ENCODE data around the gene STXBP5L. TPM values are rescaled to one million over a fixed set of nuclear protein-coding genes. Genes with fewer than 3 reads are reported as not detected.

STXBP5L gene
- total and polyA plus RNA-seq, 4 donors = not detected

- TF ChIP-seq JUND (IDR thresholded peaks at IDR 0.05) (no peak), HNF4G (IDR thresholded peaks at IDR 0.05) (no peak), RXRA (IDR thresholded peaks at IDR 0.05) (no peak), EGR1 (IDR thresholded peaks at IDR 0.05; ENCODE audit: low read depth in 2 of 2) (no peak), YY1 (IDR thresholded peaks at IDR 0.05) (no peak), SP1 (IDR thresholded peaks at IDR 0.05) (no peak), HNF4A (conservative IDR thresholded peaks at IDR 0.05) (no peak), FOXA2 (IDR thresholded peaks at IDR 0.05) (no peak), FOXA1 (IDR thresholded peaks at IDR 0.05) (no peak), RAD21 (IDR thresholded peaks at IDR 0.05) (no peak), TAF1 (conservative IDR thresholded peaks at IDR 0.05) (no peak), NR2F2 (IDR thresholded peaks at IDR 0.05) (no peak), REST (IDR thresholded peaks at IDR 0.05) (no peak)
- TF ChIP-seq, protein P1, sequence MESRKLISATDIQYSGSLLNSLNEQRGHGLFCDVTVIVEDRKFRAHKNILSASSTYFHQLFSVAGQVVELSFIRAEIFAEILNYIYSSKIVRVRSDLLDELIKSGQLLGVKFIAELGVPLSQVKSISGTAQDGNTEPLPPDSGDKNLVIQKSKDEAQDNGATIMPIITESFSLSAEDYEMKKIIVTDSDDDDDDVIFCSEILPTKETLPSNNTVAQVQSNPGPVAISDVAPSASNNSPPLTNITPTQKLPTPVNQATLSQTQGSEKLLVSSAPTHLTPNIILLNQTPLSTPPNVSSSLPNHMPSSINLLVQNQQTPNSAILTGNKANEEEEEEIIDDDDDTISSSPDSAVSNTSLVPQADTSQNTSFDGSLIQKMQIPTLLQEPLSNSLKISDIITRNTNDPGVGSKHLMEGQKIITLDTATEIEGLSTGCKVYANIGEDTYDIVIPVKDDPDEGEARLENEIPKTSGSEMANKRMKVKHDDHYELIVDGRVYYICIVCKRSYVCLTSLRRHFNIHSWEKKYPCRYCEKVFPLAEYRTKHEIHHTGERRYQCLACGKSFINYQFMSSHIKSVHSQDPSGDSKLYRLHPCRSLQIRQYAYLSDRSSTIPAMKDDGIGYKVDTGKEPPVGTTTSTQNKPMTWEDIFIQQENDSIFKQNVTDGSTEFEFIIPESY (IDR thresholded peaks at IDR 0.05) = no peak
- TF ChIP-seq, protein P2, sequence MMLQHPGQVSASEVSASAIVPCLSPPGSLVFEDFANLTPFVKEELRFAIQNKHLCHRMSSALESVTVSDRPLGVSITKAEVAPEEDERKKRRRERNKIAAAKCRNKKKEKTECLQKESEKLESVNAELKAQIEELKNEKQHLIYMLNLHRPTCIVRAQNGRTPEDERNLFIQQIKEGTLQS (IDR thresholded peaks at IDR 0.05) = no peak
- no peak overlapping the region for H3K27ac ChIP-seq (ENCODE audit: low read depth in 1 of 2, low read length in 2 of 2)
- no peaks in the 10 kb centered on the region for H3K4me1 ChIP-seq (ENCODE audit: control insufficient read depth in 4 of 4, insufficient read depth in 4 of 4, low read length in 3 of 4)
- no peaks in the 10 kb centered on the region for H3K36me3 ChIP-seq (ENCODE audit: control insufficient read depth in 4 of 4, insufficient read depth in 3 of 4, low read depth in 1 of 4, low read length in 3 of 4)
- DNase-seq (ENCODE audit: low spot score) = no peak
- no peaks in the 10 kb centered on the region for H3K9me3 ChIP-seq (ENCODE audit: control insufficient read depth in 4 of 4, low read length in 3 of 4)
- H3K27me3 ChIP-seq (ENCODE audit: control insufficient read depth in 4 of 4, insufficient read depth in 4 of 4, low read length in 3 of 4) = peaks cover 0 to 2% (median 0%) of the 10 kb centered on the region in 4 donors
- no peak overlapping the region for H3K9ac ChIP-seq (ENCODE audit: low read depth in 1 of 2, low read length in 2 of 2)
- no peak overlapping the region for H3K4me3 ChIP-seq (ENCODE audit: low read depth in 1 of 3, low read length in 3 of 3)
- 56% methylated on average over 2 of the region's 2 CpGs for WGBS
Measured at GRCh38 chr3:121252676-121253075, 344.7 kb downstream of the STXBP5L start.

GRCh38 chr3:121269389-121269788 is 361.4 kb downstream of the STXBP5L start:
- no peak for DNase-seq (ENCODE audit: low spot score)
- Histone ChIP-seq H3K9ac (ENCODE audit: low read depth in 1 of 2, low read length in 2 of 2) (no peak overlapping the region), H3K4me1 (ENCODE audit: control insufficient read depth in 4 of 4, insufficient read depth in 4 of 4, low read length in 3 of 4) (no peaks in the 10 kb centered on the region), H3K4me3 (ENCODE audit: low read depth in 1 of 3, low read length in 3 of 3) (no peak overlapping the region), H3K36me3 (ENCODE audit: control insufficient read depth in 4 of 4, insufficient read depth in 3 of 4, low read depth in 1 of 4, low read length in 3 of 4) (no peaks in the 10 kb centered on the region), H3K27me3 (ENCODE audit: control insufficient read depth in 4 of 4, insufficient read depth in 4 of 4, low read length in 3 of 4) (no peaks in the 10 kb centered on the region), H3K9me3 (ENCODE audit: control insufficient read depth in 4 of 4, low read length in 3 of 4) (no peaks in the 10 kb centered on the region), H3K27ac (ENCODE audit: low read depth in 1 of 2, low read length in 2 of 2) (no peak overlapping the region)
- TF ChIP-seq, protein P1 (IDR thresholded peaks at IDR 0.05) = no peak
- TF ChIP-seq RXRA (IDR thresholded peaks at IDR 0.05) (no peak), TAF1 (conservative IDR thresholded peaks at IDR 0.05) (no peak), HNF4A (conservative IDR thresholded peaks at IDR 0.05) (no peak), CTCF (IDR thresholded peaks at IDR 0.05; ENCODE audit: low read depth, low read length, missing input control) (no peak), FOXA2 (IDR thresholded peaks at IDR 0.05) (no peak), YY1 (IDR thresholded peaks at IDR 0.05) (no peak), GABPA (IDR thresholded peaks at IDR 0.05 in 1 of 2, conservative IDR thresholded peaks at IDR 0.05 in 1 of 2) (no peak)
- TF ChIP-seq, protein P3, sequence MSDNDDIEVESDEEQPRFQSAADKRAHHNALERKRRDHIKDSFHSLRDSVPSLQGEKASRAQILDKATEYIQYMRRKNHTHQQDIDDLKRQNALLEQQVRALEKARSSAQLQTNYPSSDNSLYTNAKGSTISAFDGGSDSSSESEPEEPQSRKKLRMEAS (IDR thresholded peaks at IDR 0.05) = no peak
- WGBS = 85% methylated on average over 1 of the region's 1 CpG

All from liver (tissue), 9 donors.